ENCODE data around the gene MPO.

MPO gene

DNA sequence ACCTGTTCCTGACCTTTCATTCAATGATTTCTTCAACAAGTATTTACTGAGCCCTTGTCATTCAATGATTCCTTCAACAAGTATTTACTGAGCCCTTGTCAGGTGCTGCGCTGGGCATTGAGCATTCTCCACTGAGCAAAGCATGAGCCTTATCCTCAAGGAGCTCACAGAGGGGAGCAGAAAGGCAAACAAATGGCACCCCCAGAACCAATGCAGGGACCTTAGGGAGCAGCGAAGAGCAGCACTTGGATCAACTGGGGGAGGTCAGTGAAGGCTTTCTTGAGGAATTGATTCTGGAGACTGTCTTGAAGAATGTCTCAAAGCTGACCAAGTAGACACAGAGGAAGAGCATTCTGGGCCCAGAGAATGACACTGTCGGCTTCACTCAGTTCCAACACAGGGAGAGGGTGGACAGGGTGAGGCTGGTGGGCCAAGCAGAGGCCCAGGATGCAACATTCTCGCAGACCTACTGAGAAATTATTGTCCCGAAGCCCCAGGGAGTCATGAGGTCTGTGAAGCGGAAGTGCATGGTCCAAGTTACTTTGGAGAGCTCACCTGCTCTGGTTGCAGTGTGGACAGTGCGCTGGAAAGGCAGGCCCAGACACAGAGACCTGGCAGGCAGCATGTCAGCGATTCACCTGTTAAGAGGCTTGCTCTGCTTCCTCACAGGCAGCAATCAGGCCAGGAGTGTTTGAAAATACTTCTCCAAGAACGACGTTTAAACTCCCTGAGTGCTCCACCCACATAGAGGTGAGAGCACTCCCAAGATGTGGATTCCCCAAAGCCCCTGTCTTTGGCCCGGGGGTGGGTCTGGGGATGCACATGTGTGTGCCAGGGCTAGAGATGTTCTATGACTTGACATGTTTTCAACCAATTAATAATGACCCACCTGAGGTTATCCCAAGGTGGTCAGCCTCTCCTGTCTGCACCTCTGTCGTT lies 3.2 kb upstream of the MPO start:
- H3K9ac ChIP-seq (ENCODE audit: low read length in 2 of 2): no peak overlapping the region
- H3K4me3 ChIP-seq (ENCODE audit: low read length in 2 of 2): no peak overlapping the region
- peaks cover 3% of the 10 kb centered on the region for H3K4me1 ChIP-seq (ENCODE audit: control insufficient read depth, insufficient read depth, low read length)
- no peaks in the 10 kb centered on the region for H3K9me3 ChIP-seq (ENCODE audit: control insufficient read depth in 2 of 2, low read length in 2 of 2)
- H3K27ac ChIP-seq (ENCODE audit: low read length): no peak overlapping the region
- H3K36me3 ChIP-seq (ENCODE audit: control insufficient read depth in 2 of 2, insufficient read depth in 2 of 2, low read length in 2 of 2): no peaks in the 10 kb centered on the region
- peaks cover 8 to 16% of the 10 kb centered on the region in 2 donors for H3K27me3 ChIP-seq (ENCODE audit: control insufficient read depth in 1 of 2, insufficient read depth in 2 of 2, low read length in 2 of 2)

DNA sequence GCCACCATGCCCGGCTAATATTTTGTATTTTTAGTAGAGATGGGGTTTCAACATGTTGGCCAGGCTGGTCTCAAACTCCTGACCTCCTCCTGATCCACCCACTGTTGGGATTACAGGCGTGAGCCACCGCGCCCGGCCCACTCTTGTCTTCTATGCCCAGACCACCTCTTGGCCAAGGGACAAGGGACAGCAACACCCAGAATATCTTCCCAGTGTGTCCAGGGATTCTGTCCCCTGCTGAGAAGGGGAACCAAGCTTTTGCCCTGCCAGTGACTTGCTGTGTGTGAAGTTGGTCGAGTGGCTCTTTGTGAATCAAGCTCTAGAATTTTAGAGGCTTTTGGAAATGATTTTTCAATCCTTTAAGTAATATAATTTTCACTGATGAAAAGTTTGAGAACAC lies 1.7 kb upstream of the MPO start:
- no peak overlapping the region for H3K9ac ChIP-seq (ENCODE audit: low read length in 2 of 2)
- no peaks in the 10 kb centered on the region for H3K9me3 ChIP-seq (ENCODE audit: control insufficient read depth in 2 of 2, low read length in 2 of 2)
- peaks cover 7% of the 10 kb centered on the region for H3K4me1 ChIP-seq (ENCODE audit: control insufficient read depth, insufficient read depth, low read length)
- H3K27me3 ChIP-seq (ENCODE audit: control insufficient read depth in 1 of 2, insufficient read depth in 2 of 2, low read length in 2 of 2): peaks cover 8 to 19% of the 10 kb centered on the region in 2 donors
- H3K27ac ChIP-seq (ENCODE audit: low read length): no peak overlapping the region
- H3K36me3 ChIP-seq (ENCODE audit: control insufficient read depth in 2 of 2, insufficient read depth in 2 of 2, low read length in 2 of 2): no peaks in the 10 kb centered on the region
- no peak overlapping the region for H3K4me3 ChIP-seq (ENCODE audit: low read length in 2 of 2)

DNA sequence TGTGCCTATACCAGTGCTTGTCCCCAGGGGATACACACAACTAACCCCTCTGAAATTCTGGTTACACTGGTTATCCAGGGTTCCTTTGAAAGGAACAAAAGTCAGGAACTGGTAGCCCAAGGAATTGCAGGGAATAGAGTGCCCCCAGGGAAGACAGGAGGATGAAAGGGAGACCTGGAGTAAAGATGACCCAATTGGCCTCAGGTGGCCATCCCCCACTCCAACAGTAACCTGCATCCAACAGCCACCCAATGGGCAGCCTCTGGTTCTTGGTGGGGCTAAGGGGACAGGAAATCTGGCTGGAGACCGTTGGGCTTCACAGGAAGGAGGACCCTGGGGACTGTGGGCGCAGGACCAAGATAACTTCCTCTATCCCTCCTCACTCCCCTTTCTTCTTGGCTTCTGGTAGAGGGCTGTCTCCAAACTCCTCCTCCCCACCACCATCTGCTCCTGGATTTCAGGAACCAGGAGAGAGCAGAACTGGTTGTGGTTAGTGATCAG lies 826 bp upstream of the MPO start:
- no peaks in the 10 kb centered on the region for H3K9me3 ChIP-seq (ENCODE audit: control insufficient read depth in 2 of 2, low read length in 2 of 2)
- no peak overlapping the region for H3K27ac ChIP-seq (ENCODE audit: low read length)
- H3K4me1 ChIP-seq (ENCODE audit: control insufficient read depth, insufficient read depth, low read length): peaks cover 7% of the 10 kb centered on the region
- H3K27me3 ChIP-seq (ENCODE audit: control insufficient read depth in 1 of 2, insufficient read depth in 2 of 2, low read length in 2 of 2): peaks cover 8 to 19% of the 10 kb centered on the region in 2 donors
- H3K4me3 ChIP-seq (ENCODE audit: low read length in 2 of 2): no peak overlapping the region
- no peak overlapping the region for H3K9ac ChIP-seq (ENCODE audit: low read length in 2 of 2)
- H3K36me3 ChIP-seq (ENCODE audit: control insufficient read depth in 2 of 2, insufficient read depth in 2 of 2, low read length in 2 of 2): no peaks in the 10 kb centered on the region

DNA sequence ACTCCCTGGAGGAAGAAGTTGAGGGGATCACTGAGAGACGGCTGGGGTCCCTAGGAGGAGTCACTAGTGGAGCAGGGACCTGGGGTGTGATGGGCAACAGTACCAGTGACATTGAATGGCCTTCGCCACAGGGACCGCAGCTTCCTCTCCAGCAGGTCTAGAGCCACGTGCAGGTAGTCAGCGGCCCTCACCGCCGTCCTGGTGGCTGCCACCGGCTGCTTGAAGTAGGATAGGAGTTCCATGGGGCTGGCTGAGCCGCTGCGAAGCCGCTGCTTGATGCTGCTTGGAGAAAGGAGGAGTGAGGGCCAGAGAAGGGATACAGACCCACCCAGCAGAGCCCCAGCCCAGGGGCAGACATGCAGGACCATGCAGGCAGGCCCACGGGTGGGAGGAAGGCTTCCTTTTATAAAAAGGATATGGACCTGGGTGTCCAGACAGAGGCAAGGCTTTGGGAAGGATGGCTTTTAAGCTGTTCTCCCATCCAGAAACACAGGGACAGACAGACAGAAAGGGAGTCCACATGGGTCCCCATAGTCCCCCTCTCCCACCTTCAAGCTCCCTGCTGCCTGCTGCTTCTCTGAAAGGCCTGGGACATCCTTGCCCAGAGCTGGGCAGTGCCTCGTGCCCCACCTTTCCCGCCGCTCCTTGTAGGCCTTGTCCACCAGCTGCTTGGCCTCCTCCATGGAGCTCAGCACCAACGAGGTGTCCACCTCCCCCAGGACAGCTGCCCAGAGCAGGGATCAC lies 827 bp downstream of the MPO start:
- Histone ChIP-seq H3K9me3 (ENCODE audit: control insufficient read depth in 2 of 2, low read length in 2 of 2) (no peaks in the 10 kb centered on the region), H3K4me1 (ENCODE audit: control insufficient read depth, insufficient read depth, low read length) (peaks cover 7% of the 10 kb centered on the region), H3K4me3 (ENCODE audit: low read length in 2 of 2) (peak overlapping the region in 1 of 2 donors; percentile 52), H3K36me3 (ENCODE audit: control insufficient read depth in 2 of 2, insufficient read depth in 2 of 2, low read length in 2 of 2) (no peaks in the 10 kb centered on the region), H3K9ac (ENCODE audit: low read length in 2 of 2) (no peak overlapping the region), H3K27ac (ENCODE audit: low read length) (no peak overlapping the region), H3K27me3 (ENCODE audit: control insufficient read depth in 1 of 2, insufficient read depth in 2 of 2, low read length in 2 of 2) (peaks cover 11 to 19% of the 10 kb centered on the region in 2 donors)

DNA sequence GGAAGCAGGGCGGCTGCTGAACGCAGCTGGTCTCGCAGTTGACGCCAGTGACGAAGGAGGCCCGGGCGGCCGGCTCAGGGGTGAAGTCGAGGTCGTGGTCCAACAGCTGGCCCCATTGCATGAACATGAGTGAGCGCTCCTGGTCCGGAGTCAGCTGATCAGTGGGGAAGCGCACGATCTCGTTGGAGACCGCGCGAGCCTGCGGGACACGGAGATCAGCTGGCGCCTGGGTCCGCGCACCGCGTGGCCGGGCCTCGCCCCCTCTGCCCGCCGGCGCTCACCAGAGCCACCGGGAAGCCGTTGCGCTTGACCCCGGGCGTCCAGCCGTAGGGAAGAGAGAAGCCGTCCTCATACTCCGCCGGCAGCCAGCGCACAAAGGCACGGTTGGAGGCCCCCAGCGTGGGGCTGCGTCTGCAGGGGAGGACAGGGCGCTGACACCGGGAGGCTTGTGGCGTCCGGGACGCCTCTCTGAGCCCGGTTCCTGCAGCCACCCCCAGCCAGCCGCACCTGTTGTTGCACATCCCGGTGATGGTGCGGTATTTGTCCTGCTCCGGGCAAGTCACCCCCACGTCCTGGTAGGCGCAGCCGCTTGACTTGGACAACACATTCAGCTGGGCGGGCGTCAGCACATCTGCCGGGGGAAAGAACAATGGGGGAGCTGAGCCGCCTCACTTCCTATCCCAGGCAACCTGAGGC lies 1.6 kb downstream of the MPO start:
- Histone ChIP-seq H3K9ac (ENCODE audit: low read length in 2 of 2) (no peak overlapping the region), H3K4me3 (ENCODE audit: low read length in 2 of 2) (peak overlapping the region in 1 of 2 donors; percentile 52), H3K9me3 (ENCODE audit: control insufficient read depth in 2 of 2, low read length in 2 of 2) (no peaks in the 10 kb centered on the region), H3K36me3 (ENCODE audit: control insufficient read depth in 2 of 2, insufficient read depth in 2 of 2, low read length in 2 of 2) (no peaks in the 10 kb centered on the region), H3K27me3 (ENCODE audit: control insufficient read depth in 1 of 2, insufficient read depth in 2 of 2, low read length in 2 of 2) (peaks cover 9 to 15% of the 10 kb centered on the region in 2 donors), H3K4me1 (ENCODE audit: control insufficient read depth, insufficient read depth, low read length) (peaks cover 7% of the 10 kb centered on the region), H3K27ac (ENCODE audit: low read length) (no peak overlapping the region)

DNA sequence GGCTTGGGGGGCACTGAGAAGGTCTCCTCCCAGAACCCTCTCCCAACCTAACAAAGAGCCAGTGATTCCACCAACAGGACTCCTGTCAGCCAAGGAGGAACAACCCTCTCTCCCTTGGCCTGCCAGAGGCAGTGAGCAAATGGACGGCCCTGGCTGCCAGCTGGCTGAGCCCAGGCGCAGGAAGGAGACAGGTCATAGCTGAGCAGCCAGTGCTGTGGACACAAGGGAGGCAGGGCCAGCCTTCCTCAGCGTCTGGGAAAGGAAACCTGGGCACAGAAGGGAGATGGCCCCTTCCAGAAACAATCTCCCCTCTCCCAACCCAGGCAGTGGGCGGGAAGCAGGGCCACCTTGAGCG lies 2.1 kb downstream of the MPO start:
- Histone ChIP-seq H3K9ac (ENCODE audit: low read length in 2 of 2) (no peak overlapping the region), H3K4me1 (ENCODE audit: control insufficient read depth, insufficient read depth, low read length) (peaks cover 7% of the 10 kb centered on the region), H3K9me3 (ENCODE audit: control insufficient read depth in 2 of 2, low read length in 2 of 2) (no peaks in the 10 kb centered on the region), H3K27me3 (ENCODE audit: control insufficient read depth in 1 of 2, insufficient read depth in 2 of 2, low read length in 2 of 2) (peaks cover 7 to 13% of the 10 kb centered on the region in 2 donors), H3K4me3 (ENCODE audit: low read length in 2 of 2) (peak overlapping the region in 1 of 2 donors; percentile 52), H3K27ac (ENCODE audit: low read length) (no peak overlapping the region), H3K36me3 (ENCODE audit: control insufficient read depth in 2 of 2, insufficient read depth in 2 of 2, low read length in 2 of 2) (no peaks in the 10 kb centered on the region)

DNA sequence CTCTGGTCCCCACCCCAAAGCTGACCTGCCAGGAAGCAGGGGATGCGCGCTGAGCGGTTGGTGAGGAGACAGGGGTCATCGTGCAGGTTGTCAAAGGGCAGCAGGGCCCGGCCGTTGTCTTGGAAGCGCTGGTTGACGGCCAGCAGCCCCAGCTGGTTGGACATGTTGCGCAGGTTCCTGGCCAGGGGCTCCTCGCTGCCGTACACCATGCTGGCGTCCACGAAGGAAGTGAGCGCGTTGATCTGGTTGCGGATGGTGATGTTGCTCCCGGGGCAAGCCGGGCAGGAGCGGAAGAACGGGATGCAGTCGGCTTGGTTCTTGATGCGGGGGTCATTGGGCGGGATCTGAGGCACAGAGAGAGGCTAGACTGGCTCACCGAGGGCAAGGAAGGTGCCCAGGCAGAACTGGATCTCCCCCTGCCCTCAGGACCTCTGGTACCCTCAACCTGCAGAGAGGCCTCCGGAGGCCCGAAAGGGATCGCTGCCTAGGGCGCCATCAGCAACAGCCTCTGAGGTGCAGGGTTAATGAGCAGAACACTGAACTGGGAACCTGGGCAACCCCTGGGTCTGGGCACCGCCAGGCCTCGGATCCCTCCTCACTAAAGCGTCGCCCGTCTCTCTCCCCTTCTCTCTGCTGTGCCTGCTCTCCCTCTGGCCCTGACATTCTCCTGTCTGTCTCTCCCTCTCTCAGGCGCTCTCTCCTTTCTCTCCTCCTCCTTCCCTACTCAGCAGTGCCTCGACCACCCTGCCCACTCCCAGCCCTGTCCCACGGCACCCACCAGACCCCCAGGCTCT lies 2.7 kb downstream of the MPO start:
- H3K9ac ChIP-seq (ENCODE audit: low read length in 2 of 2): no peak overlapping the region
- no peaks in the 10 kb centered on the region for H3K36me3 ChIP-seq (ENCODE audit: control insufficient read depth in 2 of 2, insufficient read depth in 2 of 2, low read length in 2 of 2)
- peaks cover 7 to 13% of the 10 kb centered on the region in 2 donors for H3K27me3 ChIP-seq (ENCODE audit: control insufficient read depth in 1 of 2, insufficient read depth in 2 of 2, low read length in 2 of 2)
- peaks cover 7% of the 10 kb centered on the region for H3K4me1 ChIP-seq (ENCODE audit: control insufficient read depth, insufficient read depth, low read length)
- H3K27ac ChIP-seq (ENCODE audit: low read length): no peak overlapping the region
- H3K9me3 ChIP-seq (ENCODE audit: control insufficient read depth in 2 of 2, low read length in 2 of 2): no peaks in the 10 kb centered on the region
- H3K4me3 ChIP-seq (ENCODE audit: low read length in 2 of 2): no peak overlapping the region

DNA sequence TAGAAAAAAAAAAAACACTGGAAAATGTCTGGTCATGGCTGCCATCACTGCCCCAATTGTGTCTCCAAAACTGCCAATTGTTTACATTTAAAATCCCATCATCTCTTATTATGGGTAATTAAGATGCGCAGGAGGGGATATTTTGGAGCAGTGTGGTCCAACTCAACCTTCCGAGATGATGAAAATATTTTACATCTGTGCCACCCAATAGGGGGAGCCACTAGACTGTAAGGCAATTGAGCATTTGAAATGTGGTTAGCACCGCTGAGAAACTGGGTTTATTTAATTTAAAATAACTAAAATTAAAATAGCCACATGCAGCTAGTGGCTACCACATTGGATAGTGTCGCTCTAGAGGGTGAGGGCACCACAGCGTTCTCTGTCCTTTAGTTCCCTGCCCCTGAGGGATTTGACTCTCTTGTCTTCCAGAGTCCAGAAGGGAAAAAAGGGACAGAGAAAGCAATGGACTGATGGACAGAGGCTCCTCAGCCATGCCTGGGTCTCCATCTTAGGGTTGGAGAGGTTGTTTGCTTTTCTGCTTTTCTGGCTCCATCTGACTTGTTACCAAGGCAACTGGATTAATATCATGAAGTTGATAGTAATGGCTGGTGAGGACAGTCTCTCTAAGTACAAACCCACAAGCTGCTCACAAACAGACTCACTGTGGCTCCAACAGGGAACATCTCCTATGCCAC lies 3.5 kb downstream of the MPO start:
- Histone ChIP-seq H3K4me1 (ENCODE audit: control insufficient read depth, insufficient read depth, low read length) (peaks cover 7% of the 10 kb centered on the region), H3K4me3 (ENCODE audit: low read length in 2 of 2) (no peak overlapping the region), H3K9ac (ENCODE audit: low read length in 2 of 2) (no peak overlapping the region), H3K36me3 (ENCODE audit: control insufficient read depth in 2 of 2, insufficient read depth in 2 of 2, low read length in 2 of 2) (no peaks in the 10 kb centered on the region), H3K9me3 (ENCODE audit: control insufficient read depth in 2 of 2, low read length in 2 of 2) (no peaks in the 10 kb centered on the region), H3K27me3 (ENCODE audit: control insufficient read depth in 1 of 2, insufficient read depth in 2 of 2, low read length in 2 of 2) (peaks cover 7 to 15% of the 10 kb centered on the region in 2 donors), H3K27ac (ENCODE audit: low read length) (no peak overlapping the region)

DNA sequence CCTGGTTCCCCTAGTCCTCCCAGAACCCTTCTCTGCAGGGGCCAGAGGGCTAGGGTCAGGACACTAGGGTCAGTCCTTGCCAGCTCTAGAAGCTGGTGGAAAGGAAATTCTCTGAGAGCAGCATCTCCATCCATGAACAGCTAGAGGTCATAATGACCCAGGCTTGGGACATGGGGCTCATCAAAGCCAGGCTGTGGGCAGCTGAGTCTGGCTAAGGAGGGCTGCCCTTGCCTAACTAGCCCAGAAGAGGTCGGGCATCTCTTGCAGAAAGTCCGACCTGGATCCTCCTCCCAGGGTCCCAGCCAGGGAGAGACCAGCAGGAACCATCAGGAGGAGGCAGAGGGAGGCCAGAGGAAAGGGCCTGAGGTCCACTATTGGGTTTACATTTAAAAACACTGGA lies 4.3 kb downstream of the MPO start:
- Histone ChIP-seq H3K27ac (ENCODE audit: low read length) (no peak overlapping the region), H3K9ac (ENCODE audit: low read length in 2 of 2) (no peak overlapping the region), H3K27me3 (ENCODE audit: control insufficient read depth in 1 of 2, insufficient read depth in 2 of 2, low read length in 2 of 2) (peaks cover 7 to 12% of the 10 kb centered on the region in 2 donors), H3K36me3 (ENCODE audit: control insufficient read depth in 2 of 2, insufficient read depth in 2 of 2, low read length in 2 of 2) (no peaks in the 10 kb centered on the region), H3K9me3 (ENCODE audit: control insufficient read depth in 2 of 2, low read length in 2 of 2) (no peaks in the 10 kb centered on the region), H3K4me1 (ENCODE audit: control insufficient read depth, insufficient read depth, low read length) (peaks cover 7% of the 10 kb centered on the region), H3K4me3 (ENCODE audit: low read length in 2 of 2) (no peak overlapping the region)

Measured in stomach smooth muscle (tissue), 2 donors.